AG09309 (cell line): ENCODE measurements around the gene ZNF316.

Source experiments
- DNase-seq: peaks from one replicate; pipeline ENCODE4 v3.0.0-alpha.2; 2010; ENCODE audit warnings: low read depth
- H3K4me3 ChIP-seq: 2 replicates; pipeline ENCODE4 v1.5.1; 2011; ENCODE audit warnings: mild to moderate bottlenecking, low read depth, low read length, moderate library complexity; ENCODE audit not compliant: control insufficient read depth
- TF ChIP-seq, protein P1 (sequence below): IDR thresholded peaks from 2 replicates; pipeline ENCODE4 v1.5.1; 2011; ENCODE audit warnings: mild to moderate bottlenecking, low read depth, low read length, inconsistent platforms; ENCODE audit not compliant: insufficient read depth, control insufficient read depth; ENCODE audit errors: missing control alignments

Gene ZNF316

GRCh38 chr7:6641305-6642035, 4.4 kb downstream of the ZNF316 start:
- TF ChIP-seq, protein P1, sequence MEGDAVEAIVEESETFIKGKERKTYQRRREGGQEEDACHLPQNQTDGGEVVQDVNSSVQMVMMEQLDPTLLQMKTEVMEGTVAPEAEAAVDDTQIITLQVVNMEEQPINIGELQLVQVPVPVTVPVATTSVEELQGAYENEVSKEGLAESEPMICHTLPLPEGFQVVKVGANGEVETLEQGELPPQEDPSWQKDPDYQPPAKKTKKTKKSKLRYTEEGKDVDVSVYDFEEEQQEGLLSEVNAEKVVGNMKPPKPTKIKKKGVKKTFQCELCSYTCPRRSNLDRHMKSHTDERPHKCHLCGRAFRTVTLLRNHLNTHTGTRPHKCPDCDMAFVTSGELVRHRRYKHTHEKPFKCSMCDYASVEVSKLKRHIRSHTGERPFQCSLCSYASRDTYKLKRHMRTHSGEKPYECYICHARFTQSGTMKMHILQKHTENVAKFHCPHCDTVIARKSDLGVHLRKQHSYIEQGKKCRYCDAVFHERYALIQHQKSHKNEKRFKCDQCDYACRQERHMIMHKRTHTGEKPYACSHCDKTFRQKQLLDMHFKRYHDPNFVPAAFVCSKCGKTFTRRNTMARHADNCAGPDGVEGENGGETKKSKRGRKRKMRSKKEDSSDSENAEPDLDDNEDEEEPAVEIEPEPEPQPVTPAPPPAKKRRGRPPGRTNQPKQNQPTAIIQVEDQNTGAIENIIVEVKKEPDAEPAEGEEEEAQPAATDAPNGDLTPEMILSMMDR = no peak
- no peak overlapping the region for H3K4me3 ChIP-seq
- DNase-seq = no peak

GRCh38 chr7:6642239-6642839, 5.2 kb downstream of the ZNF316 start:
- no peak for DNase-seq
- no peak overlapping the region for H3K4me3 ChIP-seq

GRCh38 chr7:6642861-6643640, 5.9 kb downstream of the ZNF316 start:
- TF ChIP-seq, protein P1 = no peak
- no peak for DNase-seq

More at GRCh38 chr7:6642239-6642839, 5.2 kb downstream of the ZNF316 start:
- TF ChIP-seq, protein P1 = no peak

GRCh38 chr7:6643915-6644625, 7.0 kb downstream of the ZNF316 start:
- DNase-seq = no peak
- H3K4me3 ChIP-seq = no peak overlapping the region
- TF ChIP-seq, protein P1 = no peak

More at GRCh38 chr7:6642861-6643640, 5.9 kb downstream of the ZNF316 start:
- H3K4me3 ChIP-seq = no peak overlapping the region

DNA sequence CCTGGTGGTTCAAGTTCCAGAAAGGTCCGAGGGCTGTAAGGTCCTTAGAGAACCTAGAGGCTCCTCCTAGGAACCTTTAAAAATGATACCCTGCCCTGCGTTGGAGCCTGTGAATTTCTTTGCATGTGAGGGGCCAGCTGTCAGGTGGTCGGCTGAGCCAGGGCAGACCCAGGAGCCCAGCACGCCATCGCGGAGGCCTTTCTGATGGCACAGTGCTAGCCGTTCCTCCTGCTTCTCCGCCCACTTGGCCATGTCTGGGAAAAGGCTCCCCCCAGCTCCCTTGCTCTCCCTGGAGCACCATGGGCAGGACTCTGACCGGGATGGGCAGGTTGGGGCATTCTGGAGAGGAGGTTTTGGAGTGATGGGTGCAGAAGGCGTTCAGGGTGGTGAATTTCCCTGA, 7.6 kb downstream of the ZNF316 start:
- DNase-seq = no peak
- TF ChIP-seq, protein P1 = no peak
- H3K4me3 ChIP-seq = no peak overlapping the region

GRCh38 chr7:6646465-6646864, 9.3 kb downstream of the ZNF316 start:
- TF ChIP-seq, protein P1 = no peak
- no peak for DNase-seq
- H3K4me3 ChIP-seq = no peak overlapping the region
